Measurements from ENCODE around the gene TTC1.

Gene TTC1

GRCh38 chr5:160089531-160089930 is 80.6 kb downstream of the TTC1 start:
- H3K27ac ChIP-seq (ENCODE audit: low read depth, low read length): no peak overlapping the region

GRCh38 chr5:160090059-160090458 is 81.1 kb downstream of the TTC1 start:
- Histone ChIP-seq H4K20me1 (ENCODE audit: low read depth, low read length) (no peaks in the 10 kb centered on the region), H3K9ac (ENCODE audit: low read length) (no peak overlapping the region), H3K4me2 (ENCODE audit: low read depth, low read length, poor library complexity, severe bottlenecking) (no peak overlapping the region), H3K9me2 (replicated peaks; ENCODE audit: insufficient read depth, low read length) (no peaks in the 10 kb centered on the region), H3K36me3 (ENCODE audit: low read length) (peaks cover 20% of the 10 kb centered on the region), H3K4me3 (ENCODE audit: insufficient read depth, low read length, poor library complexity, severe bottlenecking) (no peak overlapping the region), H3K27me3 (ENCODE audit: low read length) (no peaks in the 10 kb centered on the region), H3F3A (ENCODE audit: insufficient read depth) (peaks cover 5% of the 10 kb centered on the region; the same call in 1 of the 2 replicates), H3K27ac (ENCODE audit: low read depth, low read length) (no peak overlapping the region), H3K79me2 (ENCODE audit: insufficient read depth, low read length) (peaks cover 1% of the 10 kb centered on the region; the same call in 1 of the 2 replicates), H2AFZ (ENCODE audit: low read depth, low read length, severe bottlenecking) (no peak overlapping the region), H3K9me3 (ENCODE audit: insufficient read depth, low read length) (no peaks in the 10 kb centered on the region)
- TF ChIP-seq EZH2phosphoT487 (conservative IDR thresholded peaks at IDR 0.05; ENCODE audit: low read length): no peak
- no peak for TF ChIP-seq CTCF (IDR thresholded peaks at IDR 0.05; ENCODE audit: insufficient read depth, low read length, poor library complexity, severe bottlenecking)

More at GRCh38 chr5:160089531-160089930, 80.6 kb downstream of the TTC1 start:
- H2AFZ ChIP-seq (ENCODE audit: low read depth, low read length, severe bottlenecking): no peak overlapping the region
- no peaks in the 10 kb centered on the region for H3K9me3 ChIP-seq (ENCODE audit: insufficient read depth, low read length)
- H3K4me3 ChIP-seq (ENCODE audit: insufficient read depth, low read length, poor library complexity, severe bottlenecking): no peak overlapping the region
- H3K9me2 ChIP-seq (replicated peaks; ENCODE audit: insufficient read depth, low read length): no peaks in the 10 kb centered on the region
- H3F3A ChIP-seq (ENCODE audit: insufficient read depth): peaks cover 5% of the 10 kb centered on the region; the same call in 1 of the 2 replicates
- TF ChIP-seq CTCF (IDR thresholded peaks at IDR 0.05; ENCODE audit: insufficient read depth, low read length, poor library complexity, severe bottlenecking) (no peak), EZH2phosphoT487 (conservative IDR thresholded peaks at IDR 0.05; ENCODE audit: low read length) (no peak)
- H4K20me1 ChIP-seq (ENCODE audit: low read depth, low read length): no peaks in the 10 kb centered on the region
- H3K4me2 ChIP-seq (ENCODE audit: low read depth, low read length, poor library complexity, severe bottlenecking): no peak overlapping the region
- no peaks in the 10 kb centered on the region for H3K79me2 ChIP-seq (ENCODE audit: insufficient read depth, low read length)
- no peak overlapping the region for H3K9ac ChIP-seq (ENCODE audit: low read length)
- peaks cover 20% of the 10 kb centered on the region for H3K36me3 ChIP-seq (ENCODE audit: low read length)
- H3K27me3 ChIP-seq (ENCODE audit: low read length): no peaks in the 10 kb centered on the region

- Histone ChIP-seq H3K36me3 (ENCODE audit: low read length) (peaks cover 20% of the 10 kb centered on the region), H3K9ac (ENCODE audit: low read length) (no peak overlapping the region), H3K79me2 (ENCODE audit: insufficient read depth, low read length) (peaks cover 12% of the 10 kb centered on the region; the same call in 1 of the 2 replicates), H3K9me3 (ENCODE audit: insufficient read depth, low read length) (no peaks in the 10 kb centered on the region), H3K27me3 (ENCODE audit: low read length) (no peaks in the 10 kb centered on the region), H3K4me3 (ENCODE audit: insufficient read depth, low read length, poor library complexity, severe bottlenecking) (no peak overlapping the region), H3F3A (ENCODE audit: insufficient read depth) (peaks cover 5% of the 10 kb centered on the region; the same call in 1 of the 2 replicates), H3K27ac (ENCODE audit: low read depth, low read length) (no peak overlapping the region), H3K9me2 (replicated peaks; ENCODE audit: insufficient read depth, low read length) (no peaks in the 10 kb centered on the region), H4K20me1 (ENCODE audit: low read depth, low read length) (no peaks in the 10 kb centered on the region), H3K4me2 (ENCODE audit: low read depth, low read length, poor library complexity, severe bottlenecking) (no peak overlapping the region), H2AFZ (ENCODE audit: low read depth, low read length, severe bottlenecking) (no peak overlapping the region)
- no peak for TF ChIP-seq EZH2phosphoT487 (conservative IDR thresholded peaks at IDR 0.05; ENCODE audit: low read length)
- no peak for TF ChIP-seq CTCF (IDR thresholded peaks at IDR 0.05; ENCODE audit: insufficient read depth, low read length, poor library complexity, severe bottlenecking)
These were observed 83.6 kb downstream of the TTC1 start for GRCh38 chr5:160092514-160092913.
